ENCODE data around the gene ZNF638.
A peak's percentile ranks its signal among the peaks of the same experiment; 100 is the strongest.

ZNF638 gene

DNA sequence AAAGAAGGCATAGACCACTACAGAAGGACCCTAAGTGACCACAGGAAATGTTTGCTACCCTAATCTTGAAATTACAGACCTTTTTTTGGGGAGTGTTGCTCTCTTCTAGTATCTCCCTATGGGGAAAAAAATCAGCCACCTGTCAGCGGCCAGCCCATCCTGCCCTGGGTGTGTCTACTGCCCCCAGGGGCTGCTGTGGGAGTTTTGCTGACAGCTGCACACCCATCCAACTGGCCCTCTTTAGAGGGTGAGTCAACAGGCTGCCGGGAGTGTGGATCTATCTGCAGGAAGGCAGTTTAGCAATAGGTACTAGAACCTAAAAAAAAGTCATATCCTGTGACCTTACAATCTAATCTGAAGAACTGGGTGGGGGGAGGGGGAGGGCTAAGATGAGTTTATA is 121.0 kb downstream of the ZNF638 start:
- intact Hi-C loops (cut with DNase I), result no loop called here
- no peak for DNase-seq

DNA sequence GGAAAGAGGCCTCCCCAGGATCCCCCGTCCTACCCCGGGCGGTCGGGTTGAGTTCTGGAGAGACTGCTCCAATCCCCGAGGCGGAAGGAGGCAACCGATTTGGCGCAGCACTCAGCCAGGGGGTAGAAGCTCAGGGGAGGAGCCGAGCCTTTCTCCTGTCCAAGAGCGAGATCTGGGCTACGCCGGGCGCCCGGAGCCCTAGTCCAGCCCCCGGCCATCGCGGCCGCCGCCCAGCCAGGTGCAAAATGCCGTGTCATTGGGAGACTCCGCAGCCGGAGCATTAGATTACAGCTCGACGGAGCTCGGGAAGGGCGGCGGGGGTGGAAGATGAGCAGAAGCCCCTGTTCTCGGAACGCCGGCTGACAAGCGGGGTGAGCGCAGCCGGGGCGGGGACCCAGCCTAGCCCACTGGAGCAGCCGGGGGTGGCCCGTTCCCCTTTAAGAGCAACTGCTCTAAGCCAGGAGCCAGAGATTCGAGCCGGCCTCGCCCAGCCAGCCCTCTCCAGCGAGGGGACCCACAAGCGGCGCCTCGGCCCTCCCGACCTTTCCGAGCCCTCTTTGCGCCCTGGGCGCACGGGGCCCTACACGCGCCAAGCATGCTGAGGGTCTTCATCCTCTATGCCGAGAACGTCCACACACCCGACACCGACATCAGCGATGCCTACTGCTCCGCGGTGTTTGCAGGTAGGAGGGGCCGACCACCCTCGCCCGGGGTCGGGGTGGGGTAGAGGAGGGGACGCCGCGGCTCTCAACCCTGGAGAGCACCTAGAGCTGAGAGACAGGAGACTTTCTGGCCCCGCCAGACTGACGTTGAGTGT is 122.0 kb downstream of the ZNF638 start, which contains the start of gene DYSF:
DYSF (plus strand) TSS at position 158 of the 817 bp plus-strand sequence.
- DNase-seq, result peak in 7 of 10 donors; percentile 28 to 91 (median 53)
- intact Hi-C loops (cut with DNase I), result no loop called here

DNA sequence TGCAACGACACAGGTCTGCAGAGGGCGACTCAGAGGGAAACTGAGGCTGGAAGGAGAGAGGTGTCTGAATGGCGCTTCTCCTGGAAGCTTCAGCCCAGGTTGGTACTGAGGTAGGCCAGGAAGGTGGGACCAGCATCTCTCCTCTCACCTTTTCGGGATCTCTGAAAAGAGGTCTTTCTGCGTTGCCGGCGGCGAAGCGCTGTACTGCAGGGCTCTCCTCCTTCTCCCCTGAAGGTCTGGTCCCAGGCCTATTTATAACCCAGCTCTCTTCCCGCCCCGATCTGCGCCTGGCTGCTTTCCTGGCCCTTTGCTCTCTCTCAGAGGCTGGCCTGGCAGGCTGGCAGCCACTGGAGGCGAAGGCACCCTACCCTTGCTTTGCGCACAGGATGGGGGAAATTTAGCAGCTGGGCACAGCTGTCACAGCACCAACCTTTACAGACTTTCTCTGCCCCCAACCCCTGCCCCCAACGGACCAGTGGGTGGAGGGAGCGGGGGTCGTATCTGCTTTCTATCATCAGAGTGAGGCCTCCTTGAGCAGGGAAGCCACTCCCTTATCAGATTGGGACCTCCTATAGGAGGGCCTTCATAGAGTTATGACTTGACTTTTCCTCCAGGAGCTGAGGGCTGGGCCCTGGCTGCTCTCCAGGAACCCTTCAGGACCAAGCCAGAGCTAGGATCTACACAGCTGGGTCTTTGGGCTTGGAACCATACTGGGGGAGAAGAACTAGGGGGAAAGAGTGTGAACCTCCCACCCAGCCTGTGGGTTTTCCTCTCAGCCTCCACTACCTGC is 122.8 kb downstream of the ZNF638 start:
- intact Hi-C loops (cut with DNase I), result no loop called here
- DNase-seq, result peak in 1 of 10 donors; percentile 82

DNA sequence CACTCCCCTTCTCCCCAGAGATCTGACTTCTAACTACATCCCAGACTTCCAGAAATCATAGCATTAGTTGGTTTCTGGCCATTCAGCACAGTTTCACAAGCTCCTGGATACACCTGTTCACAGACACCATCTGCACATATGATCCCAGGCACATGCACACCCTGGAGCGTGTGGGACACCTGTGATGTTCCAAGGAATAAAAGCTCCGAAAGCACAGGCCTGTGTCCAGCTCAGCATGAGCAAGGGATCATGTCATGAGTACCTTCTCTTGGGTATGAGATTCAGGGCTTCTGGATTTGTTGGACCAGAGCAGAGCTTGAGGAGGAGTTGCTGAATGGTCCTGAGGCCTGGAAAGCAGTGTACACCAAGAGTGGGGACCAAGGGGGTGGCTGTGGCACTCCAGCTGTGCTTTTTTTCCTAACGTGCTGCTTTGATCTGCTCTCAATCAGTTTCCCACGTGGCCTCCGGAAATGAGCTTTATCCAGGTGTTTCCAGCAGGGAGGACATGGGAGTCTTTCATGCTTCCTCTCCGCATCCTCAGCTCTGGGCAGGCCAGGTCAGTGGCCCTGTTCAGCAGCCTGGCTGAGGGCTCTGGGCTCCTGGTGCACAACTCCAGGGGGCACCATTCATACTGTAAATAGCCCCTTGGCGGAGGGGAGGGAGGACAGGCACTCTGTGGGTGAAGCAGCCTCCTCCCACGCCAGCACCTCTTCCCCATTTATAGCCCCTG is 123.6 kb downstream of the ZNF638 start:
- intact Hi-C loops (cut with DNase I), result no loop called here
- no peak for DNase-seq

DNA sequence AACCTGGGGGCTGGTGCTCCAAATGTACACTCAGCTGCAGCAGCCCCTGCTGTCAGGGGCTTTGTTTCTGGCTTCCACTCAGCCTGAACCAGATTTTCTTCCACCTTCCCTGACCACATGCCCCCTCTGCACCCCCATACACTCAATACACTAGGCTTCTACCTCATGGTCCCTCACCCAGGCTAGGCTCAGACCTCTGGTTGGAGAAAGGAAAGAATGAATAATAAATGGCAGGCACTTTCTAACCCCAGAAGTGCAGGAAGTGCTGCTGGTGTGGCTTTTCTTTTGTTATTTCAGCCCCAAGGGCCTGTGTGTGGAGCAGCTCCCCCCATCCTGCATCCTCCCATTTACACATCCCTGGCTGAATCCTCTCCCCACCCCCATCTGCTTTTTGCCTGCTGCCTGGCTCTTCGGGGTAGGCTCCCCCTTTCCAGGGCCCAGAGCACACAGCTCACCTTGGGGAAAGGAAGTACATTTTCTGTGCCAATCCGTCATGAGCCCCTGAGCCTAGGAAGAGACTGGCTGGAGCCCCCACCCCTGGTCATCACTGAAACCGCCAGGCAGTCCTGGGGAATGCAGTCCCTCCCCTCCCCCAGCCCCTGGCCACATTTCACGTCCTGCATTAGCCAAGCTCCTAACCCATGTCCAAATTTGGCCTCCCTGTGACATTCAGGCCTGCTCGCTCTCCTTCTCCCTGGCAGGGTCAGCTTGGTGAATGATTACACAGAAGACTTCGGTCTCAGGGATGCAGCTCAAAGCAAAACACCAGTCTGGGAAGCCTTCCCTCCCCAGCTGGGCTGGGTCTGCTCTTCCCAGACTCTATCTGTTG is 124.4 kb downstream of the ZNF638 start:
- no peak for DNase-seq
- intact Hi-C loops (cut with DNase I), result no loop called here

DNA sequence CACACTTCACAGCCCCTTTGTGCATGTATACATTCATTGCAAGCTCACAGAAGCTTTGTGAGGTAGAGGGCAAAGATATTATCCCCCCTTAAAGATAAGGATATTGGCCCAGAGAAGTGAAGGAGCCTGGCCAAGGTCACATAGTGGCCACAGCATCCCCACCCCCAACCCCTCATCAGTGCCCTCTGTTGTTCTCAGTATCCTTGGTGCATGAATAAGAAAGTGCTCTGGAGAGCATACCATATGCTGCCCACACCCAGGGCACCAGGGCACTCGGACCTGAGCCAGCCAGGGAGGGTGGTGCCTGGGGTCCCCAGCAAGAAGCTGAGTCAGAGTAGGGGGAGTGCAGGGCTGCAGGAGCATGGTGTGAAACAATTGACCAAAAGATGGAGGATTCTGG is 125.0 kb downstream of the ZNF638 start:
- no peak for DNase-seq
- intact Hi-C loops (cut with DNase I), result no loop called here

DNA sequence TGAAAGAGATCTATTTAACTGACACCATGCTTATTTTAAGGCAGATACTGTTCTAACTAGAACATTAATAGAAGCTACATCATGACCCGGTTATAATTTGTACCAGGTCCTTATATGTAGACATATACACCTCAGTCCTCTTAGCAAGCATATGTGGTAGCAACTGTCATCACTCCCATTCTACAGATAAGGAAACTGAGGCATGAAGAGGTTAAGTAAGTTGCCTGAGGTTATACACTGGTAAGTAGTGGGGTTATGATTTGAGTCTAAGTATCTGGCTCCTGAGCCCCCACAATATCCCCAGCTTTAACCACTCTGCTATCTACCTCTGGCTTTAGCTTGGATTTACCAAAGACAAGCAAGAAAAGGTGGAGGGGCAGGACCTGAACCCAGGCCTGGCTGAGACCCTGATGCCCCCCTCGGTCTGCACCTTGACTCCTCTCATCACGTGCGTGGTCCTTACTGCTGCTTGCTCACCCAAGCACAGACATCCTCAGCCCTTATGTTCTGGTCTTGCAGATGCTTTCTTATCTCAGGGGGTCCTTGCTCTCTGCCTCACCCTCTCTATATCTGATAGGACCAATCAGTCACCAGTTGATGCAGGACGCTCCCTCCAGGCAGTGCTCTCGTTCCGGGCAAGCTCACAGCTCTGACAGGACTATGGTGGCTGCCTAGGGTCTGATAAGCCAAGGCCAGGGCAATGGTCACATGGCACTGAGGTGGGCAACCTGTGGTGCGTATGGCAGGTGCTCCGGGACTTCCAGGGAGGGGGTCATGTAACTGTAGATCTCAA is 125.7 kb downstream of the ZNF638 start:
- DNase-seq, result no peak
- intact Hi-C loops (cut with DNase I), result no loop called here

DNA sequence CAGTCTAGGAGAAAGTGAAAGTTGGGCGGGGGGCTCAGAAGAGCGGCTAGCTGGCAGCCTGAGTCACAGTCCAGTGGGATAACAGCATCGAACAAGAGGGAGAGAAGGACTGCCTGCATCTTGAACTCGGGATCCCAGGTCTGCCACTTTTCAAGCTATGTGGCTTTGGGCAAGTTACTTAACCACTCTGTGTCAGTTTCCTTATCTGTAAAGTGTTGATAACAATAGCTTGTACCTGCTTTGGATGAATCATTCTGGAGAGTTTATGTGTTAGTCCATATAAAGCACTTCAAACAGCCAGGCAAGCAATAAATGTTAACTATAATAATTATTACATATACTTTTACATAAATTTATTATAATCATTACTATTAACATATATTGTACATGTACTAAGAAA is 126.3 kb downstream of the ZNF638 start:
- intact Hi-C loops (cut with DNase I), result no loop called here
- no peak for DNase-seq

DNA sequence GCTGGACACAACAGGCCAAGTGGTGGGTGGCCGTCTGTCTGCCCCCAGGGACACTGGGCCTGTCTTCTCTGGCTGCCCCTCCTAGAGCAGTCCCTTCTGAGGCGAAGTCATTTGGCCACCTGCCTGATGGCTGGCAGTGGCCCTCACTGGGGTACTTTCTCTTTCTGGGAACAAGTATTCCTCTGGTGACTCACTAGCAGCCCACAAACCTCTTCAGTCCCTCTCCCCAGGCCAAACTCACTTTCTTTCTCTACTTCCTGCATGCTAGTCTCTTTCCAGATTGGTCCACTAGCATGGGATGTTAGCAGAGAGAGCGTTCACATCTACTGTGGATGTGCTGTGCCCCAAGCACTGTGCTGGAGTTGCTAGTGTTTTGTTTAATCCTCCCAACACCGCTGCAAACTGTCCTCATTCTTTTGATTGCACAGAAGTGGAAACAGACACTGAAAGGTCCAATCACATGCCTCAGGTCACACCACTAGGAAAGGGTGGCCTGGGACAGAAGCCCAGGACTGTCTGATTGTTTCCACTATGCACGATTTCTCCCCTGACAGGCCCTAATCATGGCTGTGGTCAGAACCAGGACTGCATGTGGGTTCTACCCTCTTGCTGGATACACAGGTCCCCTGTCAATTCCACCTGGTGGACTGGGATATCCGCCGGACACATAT is 127.0 kb downstream of the ZNF638 start:
- no peak for DNase-seq
- intact Hi-C loops (cut with DNase I), result no loop called here

DNA sequence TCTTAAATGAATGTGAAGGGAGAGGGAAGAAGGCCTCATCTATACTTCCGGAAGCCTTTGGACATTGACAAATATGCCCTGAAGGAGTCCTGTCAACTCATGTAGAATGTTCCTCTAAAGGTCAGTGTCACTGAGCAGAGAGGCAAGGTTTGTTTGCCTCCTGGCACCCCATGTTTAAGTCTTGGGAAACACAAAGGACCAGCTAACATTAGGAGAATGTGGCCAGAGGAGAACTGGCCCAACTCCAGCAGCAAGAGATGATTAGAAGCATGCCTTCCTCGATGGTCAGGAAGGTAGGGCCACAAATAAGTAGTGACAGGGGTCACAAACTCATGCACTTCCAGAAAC is 127.5 kb downstream of the ZNF638 start:
- intact Hi-C loops (cut with DNase I), result no loop called here
- DNase-seq, result no peak

DNA sequence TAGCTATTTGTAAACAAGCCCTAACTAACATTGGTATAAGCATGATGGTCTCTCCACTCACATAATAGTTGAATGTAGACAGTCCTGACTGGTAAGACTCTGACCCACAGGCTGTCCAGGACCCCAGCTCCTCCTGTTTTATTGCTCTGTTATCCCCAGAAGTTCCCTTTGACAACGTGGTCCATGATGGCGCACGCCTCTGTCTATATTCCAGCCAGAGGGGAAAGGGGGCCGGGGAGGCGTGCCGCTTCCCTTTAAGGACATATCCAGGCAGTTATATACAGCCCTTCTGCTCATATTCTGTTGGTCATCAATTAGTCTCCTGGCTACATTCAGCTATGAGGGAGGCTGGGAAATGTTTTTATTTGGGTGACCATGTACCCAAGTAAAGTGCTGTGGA is 128.5 kb downstream of the ZNF638 start:
- intact Hi-C loops (cut with DNase I), result no loop called here
- DNase-seq, result no peak

DNA sequence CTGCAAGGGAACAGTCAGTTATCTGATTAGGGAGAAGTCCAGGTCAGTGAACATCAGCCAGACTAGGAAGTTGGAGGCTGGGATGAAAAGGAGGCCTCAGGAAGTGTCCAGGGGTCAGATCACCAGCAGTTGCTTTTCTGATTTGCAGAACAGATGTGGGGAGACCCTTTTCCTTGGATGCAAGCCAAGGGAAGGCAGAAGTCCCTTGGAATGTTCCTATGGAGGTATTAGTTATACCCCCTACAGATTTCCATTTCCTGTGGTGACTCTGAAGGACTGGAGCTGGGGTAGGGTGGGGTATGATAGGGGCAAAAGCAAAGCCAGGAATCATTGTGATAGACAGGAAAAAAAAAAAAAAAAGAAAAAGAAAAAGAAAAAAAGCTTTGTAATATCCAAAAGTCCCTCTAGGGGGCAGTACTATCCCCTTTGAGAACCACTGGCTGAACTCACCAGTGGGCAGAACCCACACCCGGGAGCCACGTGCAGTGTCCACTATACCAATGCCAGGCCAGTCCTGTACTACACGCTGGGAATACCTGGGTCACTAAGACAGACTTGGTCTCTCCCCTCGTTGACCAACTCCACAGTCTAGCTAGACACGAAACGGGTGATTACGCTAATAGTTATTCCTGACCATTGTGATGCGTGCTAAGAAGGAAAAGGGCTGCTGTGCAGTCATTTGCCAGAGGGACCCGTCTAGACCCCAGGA is 129.2 kb downstream of the ZNF638 start:
- no peak for DNase-seq
- intact Hi-C loops (cut with DNase I), result no loop called here

DNA sequence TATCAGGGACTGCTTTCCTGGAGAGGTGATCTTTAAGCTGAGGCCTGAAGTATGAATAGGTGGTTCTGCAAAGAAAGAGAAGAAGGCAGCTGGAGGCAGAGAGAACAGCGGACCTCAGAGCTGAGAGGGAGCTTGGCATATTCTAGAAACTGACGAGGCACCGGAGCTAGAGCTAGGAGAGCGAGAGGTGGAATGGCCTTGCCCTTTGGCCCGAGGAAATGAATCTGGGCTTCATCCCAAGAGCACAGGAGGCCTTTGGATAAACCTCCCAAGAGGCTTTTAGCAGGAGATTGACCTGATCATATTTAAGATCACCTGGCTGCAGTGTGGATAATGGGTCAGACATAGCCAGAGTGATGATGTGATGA is 129.7 kb downstream of the ZNF638 start:
- intact Hi-C loops (cut with DNase I), result no loop called here
- no peak for DNase-seq

DNA sequence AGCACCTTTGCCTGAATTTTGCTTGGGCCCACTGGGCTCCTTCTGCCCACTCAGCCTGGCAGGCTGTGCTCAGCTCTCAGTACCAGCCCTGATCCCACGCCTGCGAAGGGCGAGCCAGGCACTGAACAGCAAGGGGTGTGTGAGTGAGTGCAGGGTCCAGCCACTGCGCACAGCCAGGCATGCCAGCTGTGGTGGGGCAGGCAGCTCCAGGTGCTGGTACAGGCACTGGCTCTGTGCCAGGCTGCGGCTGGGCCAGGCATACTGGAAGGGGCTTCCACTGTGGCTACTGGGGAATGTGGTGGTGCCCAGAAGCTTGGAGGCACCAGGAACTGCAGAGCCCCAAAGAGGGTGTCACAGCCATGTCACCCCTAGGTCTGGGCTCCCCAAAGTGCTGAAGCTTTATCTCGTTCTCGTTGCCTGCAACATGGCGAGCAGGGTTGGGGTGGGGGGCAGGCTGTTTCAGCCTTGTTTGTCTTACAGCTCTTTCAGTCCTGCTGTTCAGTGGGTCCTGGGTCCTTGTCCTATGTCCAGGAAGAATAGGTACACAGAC is 130.5 kb downstream of the ZNF638 start:
- DNase-seq, result peak in 1 of 10 donors; percentile 77
- intact Hi-C loops (cut with DNase I), result no loop called here

DNA sequence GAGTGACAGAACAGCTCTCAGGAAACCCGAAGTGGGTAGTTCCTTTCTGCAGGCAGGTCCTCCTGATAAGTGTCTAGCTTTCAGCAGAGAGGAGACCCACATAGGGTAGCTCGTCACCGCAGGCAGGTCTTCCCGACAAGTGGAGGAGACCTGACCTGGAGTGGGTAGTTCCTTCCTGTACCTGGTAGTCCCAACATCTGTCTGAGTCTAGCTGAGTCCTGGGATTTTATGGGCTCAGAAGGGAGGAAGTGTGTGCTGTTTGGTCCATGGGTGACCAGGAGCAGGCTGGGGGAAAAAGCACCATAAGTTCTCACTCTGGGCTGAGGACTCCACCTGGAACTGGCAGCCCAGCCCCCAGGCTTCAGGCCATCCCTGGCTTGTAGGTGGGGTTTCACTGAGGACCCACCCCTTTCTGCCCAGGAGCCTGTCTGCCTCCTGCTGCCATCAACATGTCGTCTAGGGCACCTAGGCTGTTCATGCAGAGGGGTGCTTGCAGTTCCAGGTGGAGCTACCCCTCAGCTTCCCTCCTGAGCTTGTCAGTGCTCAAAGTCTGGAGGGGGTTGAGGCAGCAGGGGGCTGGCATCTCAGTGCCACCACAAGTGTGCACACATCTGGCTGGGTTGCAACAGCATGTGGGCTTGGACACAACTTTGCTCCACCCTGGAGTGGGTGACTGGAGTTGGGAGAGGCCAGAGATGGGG is 131.2 kb downstream of the ZNF638 start:
- intact Hi-C loops (cut with DNase I), result no loop called here

DNA sequence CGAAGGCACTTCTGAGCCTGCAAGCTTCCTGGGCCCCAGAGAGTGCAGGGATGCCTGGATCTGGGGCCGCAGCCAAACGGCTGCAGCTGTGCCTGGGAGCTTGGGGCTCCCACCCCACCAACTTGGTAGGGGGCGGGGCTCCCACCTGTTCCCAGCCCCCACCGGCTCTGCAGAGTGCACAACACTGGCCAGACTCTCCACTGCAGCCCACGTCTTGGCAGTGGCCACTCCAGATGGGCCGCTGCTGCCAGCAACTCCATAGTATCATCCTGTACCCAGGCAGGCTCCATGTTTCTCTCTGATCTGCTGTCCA is 131.7 kb downstream of the ZNF638 start:
- intact Hi-C loops (cut with DNase I), result no loop called here
- DNase-seq, result no peak

More for the DNA sequence above, 131.2 kb downstream of the ZNF638 start:
- no peak for DNase-seq

DNA sequence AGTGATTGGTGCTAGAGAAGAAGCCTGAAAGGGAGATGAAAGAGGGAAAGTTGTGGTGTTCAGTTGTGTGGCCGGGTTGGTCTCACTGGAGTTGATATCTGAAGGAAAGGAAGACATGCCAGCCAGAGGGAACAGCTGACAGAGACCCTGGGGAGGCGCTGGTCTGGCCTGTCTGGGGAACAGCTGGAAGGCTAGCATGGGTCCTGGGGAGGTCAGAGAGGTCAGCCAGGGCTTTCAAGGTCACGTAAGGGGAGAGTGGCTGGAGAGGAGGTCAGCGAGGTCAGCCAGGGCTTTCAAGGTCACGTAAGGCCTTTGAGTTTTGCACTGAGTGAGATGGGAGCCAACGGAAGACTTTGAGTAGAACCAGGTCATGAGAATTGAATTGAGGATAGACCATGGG is 132.8 kb downstream of the ZNF638 start:
- intact Hi-C loops (cut with DNase I), result no loop called here
- DNase-seq, result no peak

DNA sequence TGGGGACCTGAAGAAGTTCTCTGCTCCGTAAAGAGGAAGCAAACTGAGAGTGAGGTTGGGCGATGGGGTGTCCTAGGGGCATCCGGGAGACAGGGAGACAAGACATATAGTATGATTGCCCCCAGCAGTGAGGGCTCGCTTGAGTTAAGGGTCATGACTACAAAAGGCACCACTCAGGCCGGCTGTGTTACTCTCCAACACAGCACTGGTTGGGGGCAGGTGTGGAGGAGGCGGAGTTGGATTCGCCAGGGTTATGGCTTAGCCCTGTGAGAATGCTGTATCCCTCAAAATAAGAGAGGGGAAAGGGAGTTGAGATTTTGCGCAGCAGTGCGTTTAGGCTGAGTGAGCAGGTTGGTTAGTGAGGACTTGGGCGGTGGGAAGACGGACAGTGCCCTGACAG is 133.8 kb downstream of the ZNF638 start:
- no peak for DNase-seq
- intact Hi-C loops (cut with DNase I), result no loop called here

All from posterior cingulate gyrus (tissue), 11 donors.